HepG2 (cell line): Measurements from ENCODE around the gene SYNGAP1. TPM values are rescaled to one million over a fixed set of nuclear protein-coding genes. Genes with fewer than 3 reads are reported as not detected.

Source experiments
- ELF1 ChIP-seq: sonication (generic); formaldehyde crosslinking; IDR thresholded peaks from 2 replicates; pipeline ENCODE4 v1.4.0; 2020; ENCODE audit warnings: missing genetic modification reagents
- FOXA3 ChIP-seq: IDR thresholded peaks from 2 replicates; pipeline ENCODE4 v1.6.1; 2016; ENCODE audit warnings: missing genetic modification reagents, missing compliant biosample characterization
- PHF5A ChIP-seq: IDR thresholded peaks from one replicate; pipeline ENCODE4 v1.6.1; 2018; ENCODE audit warnings: low read depth, missing genetic modification reagents; ENCODE audit not compliant: unreplicated experiment
- PTBP1 ChIP-seq: fragments of 200-400 bp; formaldehyde crosslinking; IDR thresholded peaks from 2 replicates; pipeline ENCODE4 v1.6.1; 2018; ENCODE audit warnings: low read length, low read depth; ENCODE audit not compliant: poor library complexity, severe bottlenecking
- ZNF124 ChIP-seq: sonication (generic); formaldehyde crosslinking; IDR thresholded peaks from 2 replicates; pipeline ENCODE4 v1.4.0; 2020; ENCODE audit warnings: missing genetic modification reagents
- ZNF251 ChIP-seq: sonication (generic); formaldehyde crosslinking; IDR thresholded peaks from 2 replicates; pipeline ENCODE4 v1.9.0; 2021; ENCODE audit warnings: mild to moderate bottlenecking, missing genetic modification reagents
- ZNF383 ChIP-seq: sonication (generic); formaldehyde crosslinking; IDR thresholded peaks from 2 replicates; pipeline ENCODE4 v1.4.0; 2020; ENCODE audit warnings: missing genetic modification reagents, mild to moderate bottlenecking, borderline replicate concordance
- ZNF546 ChIP-seq: sonication (generic); formaldehyde crosslinking; conservative IDR thresholded peaks from 2 replicates; pipeline ENCODE4 v1.8.1; 2023; ENCODE audit warnings: mild to moderate bottlenecking, missing genetic modification reagents
- polyA plus RNA-seq, 8 experiments: library from polyadenylated mRNA; depleted of rRNA in 3 of 8; stranded (reverse) in 7 of 8; unstranded in 1 of 8; fragments of >200 nt; fragmentation: Illumina TruSeq in 4 of 8; extraction: Trizol in 4 of 8; gene quantifications; 2 replicates each; pipeline versions ENCODE4 v1.2.1 to v1.2.3, GENCODE V29; 2011 to 2016; ENCODE audit warnings: low read depth in 4 of 8, missing spikeins in 1 of 8, mixed read lengths in 1 of 8; ENCODE audit not compliant: insufficient read depth in 1 of 8
- total RNA-seq, 5 experiments: library from RNA; depleted of rRNA; stranded (reverse); fragments of >200 nt; fragmentation: Illumina TruSeq; extraction: Trizol; gene quantifications; 2 replicates each; pipeline ENCODE4 v1.2.3, GENCODE V29; 2016; ENCODE audit warnings: low read depth in 1 of 5
- TF ChIP-seq, protein P1 (sequence below): sonication (generic); formaldehyde crosslinking; IDR thresholded peaks from 2 replicates; pipeline ENCODE4 v1.5.1; 2020; ENCODE audit warnings: mild to moderate bottlenecking, missing genetic modification reagents, borderline replicate concordance
- TF ChIP-seq, protein P2 (sequence below): sonication (generic); formaldehyde crosslinking; IDR thresholded peaks from 2 replicates; pipeline ENCODE4 v1.8.0; 2022; ENCODE audit warnings: mild to moderate bottlenecking, missing genetic modification reagents; ENCODE audit not compliant: insufficient replicate concordance
- TF ChIP-seq, protein P3 (sequence below): sonication (generic); formaldehyde crosslinking; IDR thresholded peaks from 2 replicates; pipeline ENCODE4 v1.5.0; 2020; ENCODE audit warnings: missing genetic modification reagents
- TF ChIP-seq, protein P4 (sequence below): sonication (generic); formaldehyde crosslinking; IDR thresholded peaks from 2 replicates; pipeline ENCODE4 v1.5.0; 2020; ENCODE audit warnings: missing genetic modification reagents
- TF ChIP-seq, protein P5 (sequence below): sonication (generic); formaldehyde crosslinking; IDR thresholded peaks from 2 replicates; pipeline ENCODE4 v1.4.0; 2020; ENCODE audit warnings: missing genetic modification reagents

SYNGAP1 gene
- total and polyA plus RNA-seq, 2 of the 13 experiments (the other 11 are each of a cell fraction or from before 2014, with no cell fraction given), result 0.75 to 1.1 TPM

DNA sequence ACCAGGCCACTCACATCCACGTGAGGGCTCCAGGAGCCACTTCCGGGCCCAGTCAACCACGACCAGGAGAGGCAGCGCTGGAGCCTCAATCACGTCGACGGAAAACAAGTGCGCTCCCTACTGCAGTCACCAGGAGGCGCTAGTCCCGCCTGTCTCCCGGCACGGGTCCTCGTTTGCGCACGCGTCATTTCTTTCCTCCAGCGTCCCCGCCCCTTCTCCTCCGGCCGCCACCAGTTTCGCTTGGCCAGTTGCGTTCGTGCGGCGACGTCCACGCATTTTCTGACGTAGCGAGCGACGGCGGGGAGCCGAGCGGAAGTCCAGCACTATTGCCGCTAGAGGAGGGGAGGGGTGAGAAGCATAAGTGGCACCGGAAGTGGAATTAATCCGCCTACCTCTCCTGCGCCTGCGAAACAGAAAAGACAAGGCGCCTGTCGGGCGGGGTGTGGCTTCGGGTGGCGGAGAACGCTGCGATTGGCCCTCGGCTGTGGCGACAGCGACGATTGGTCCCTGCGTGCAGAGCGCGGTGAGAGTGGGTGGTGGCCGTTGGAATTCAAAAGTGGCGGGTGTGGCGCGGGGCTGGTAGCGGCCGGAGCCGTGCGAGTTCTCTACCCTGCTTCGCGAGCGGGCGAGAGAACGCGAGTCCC, 28.5 kb upstream of the SYNGAP1 start, which contains the start of gene KIFC1 (continued):
- TF ChIP-seq, protein P1, sequence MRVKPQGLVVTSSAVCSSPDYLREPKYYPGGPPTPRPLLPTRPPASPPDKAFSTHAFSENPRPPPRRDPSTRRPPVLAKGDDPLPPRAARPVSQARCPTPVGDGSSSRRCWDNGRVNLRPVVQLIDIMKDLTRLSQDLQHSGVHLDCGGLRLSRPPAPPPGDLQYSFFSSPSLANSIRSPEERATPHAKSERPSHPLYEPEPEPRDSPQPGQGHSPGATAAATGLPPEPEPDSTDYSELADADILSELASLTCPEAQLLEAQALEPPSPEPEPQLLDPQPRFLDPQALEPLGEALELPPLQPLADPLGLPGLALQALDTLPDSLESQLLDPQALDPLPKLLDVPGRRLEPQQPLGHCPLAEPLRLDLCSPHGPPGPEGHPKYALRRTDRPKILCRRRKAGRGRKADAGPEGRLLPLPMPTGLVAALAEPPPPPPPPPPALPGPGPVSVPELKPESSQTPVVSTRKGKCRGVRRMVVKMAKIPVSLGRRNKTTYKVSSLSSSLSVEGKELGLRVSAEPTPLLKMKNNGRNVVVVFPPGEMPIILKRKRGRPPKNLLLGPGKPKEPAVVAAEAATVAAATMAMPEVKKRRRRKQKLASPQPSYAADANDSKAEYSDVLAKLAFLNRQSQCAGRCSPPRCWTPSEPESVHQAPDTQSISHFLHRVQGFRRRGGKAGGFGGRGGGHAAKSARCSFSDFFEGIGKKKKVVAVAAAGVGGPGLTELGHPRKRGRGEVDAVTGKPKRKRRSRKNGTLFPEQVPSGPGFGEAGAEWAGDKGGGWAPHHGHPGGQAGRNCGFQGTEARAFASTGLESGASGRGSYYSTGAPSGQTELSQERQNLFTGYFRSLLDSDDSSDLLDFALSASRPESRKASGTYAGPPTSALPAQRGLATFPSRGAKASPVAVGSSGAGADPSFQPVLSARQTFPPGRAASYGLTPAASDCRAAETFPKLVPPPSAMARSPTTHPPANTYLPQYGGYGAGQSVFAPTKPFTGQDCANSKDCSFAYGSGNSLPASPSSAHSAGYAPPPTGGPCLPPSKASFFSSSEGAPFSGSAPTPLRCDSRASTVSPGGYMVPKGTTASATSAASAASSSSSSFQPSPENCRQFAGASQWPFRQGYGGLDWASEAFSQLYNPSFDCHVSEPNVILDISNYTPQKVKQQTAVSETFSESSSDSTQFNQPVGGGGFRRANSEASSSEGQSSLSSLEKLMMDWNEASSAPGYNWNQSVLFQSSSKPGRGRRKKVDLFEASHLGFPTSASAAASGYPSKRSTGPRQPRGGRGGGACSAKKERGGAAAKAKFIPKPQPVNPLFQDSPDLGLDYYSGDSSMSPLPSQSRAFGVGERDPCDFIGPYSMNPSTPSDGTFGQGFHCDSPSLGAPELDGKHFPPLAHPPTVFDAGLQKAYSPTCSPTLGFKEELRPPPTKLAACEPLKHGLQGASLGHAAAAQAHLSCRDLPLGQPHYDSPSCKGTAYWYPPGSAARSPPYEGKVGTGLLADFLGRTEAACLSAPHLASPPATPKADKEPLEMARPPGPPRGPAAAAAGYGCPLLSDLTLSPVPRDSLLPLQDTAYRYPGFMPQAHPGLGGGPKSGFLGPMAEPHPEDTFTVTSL, result peak; percentile 76
- TF ChIP-seq, protein P2, sequence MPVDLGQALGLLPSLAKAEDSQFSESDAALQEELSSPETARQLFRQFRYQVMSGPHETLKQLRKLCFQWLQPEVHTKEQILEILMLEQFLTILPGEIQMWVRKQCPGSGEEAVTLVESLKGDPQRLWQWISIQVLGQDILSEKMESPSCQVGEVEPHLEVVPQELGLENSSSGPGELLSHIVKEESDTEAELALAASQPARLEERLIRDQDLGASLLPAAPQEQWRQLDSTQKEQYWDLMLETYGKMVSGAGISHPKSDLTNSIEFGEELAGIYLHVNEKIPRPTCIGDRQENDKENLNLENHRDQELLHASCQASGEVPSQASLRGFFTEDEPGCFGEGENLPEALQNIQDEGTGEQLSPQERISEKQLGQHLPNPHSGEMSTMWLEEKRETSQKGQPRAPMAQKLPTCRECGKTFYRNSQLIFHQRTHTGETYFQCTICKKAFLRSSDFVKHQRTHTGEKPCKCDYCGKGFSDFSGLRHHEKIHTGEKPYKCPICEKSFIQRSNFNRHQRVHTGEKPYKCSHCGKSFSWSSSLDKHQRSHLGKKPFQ (CRISPR knock-in tag), result peak; percentile 74
- TF ChIP-seq, protein P3, sequence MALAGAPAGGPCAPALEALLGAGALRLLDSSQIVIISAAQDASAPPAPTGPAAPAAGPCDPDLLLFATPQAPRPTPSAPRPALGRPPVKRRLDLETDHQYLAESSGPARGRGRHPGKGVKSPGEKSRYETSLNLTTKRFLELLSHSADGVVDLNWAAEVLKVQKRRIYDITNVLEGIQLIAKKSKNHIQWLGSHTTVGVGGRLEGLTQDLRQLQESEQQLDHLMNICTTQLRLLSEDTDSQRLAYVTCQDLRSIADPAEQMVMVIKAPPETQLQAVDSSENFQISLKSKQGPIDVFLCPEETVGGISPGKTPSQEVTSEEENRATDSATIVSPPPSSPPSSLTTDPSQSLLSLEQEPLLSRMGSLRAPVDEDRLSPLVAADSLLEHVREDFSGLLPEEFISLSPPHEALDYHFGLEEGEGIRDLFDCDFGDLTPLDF (CRISPR knock-in tag), result peak; percentile 99
- TF ChIP-seq, protein P4, sequence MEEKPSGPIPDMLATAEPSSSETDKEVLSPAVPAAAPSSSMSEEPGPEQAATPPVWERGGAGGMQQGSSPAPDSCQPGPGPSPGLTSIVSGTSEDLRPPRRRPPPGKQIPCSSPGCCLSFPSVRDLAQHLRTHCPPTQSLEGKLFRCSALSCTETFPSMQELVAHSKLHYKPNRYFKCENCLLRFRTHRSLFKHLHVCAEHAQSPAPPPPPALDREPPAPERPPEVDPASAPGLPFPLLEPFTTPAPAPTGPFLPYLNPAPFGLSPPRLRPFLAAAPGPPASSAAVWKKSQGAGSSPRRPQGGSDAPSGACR (CRISPR knock-in tag), result peak; percentile 92
- 0 out of 2 replicates have a peak, but pooled peaks have one; percentile 17 for TF ChIP-seq ZNF251
- TF ChIP-seq FOXA3 (CRISPR knock-in tag), result peak; percentile 68
- TF ChIP-seq ZNF546 (CRISPR knock-in tag), result no peak; the same call in 1 of the 2 replicates
- TF ChIP-seq PHF5A, result peak; percentile 83
- TF ChIP-seq PTBP1, result no peak
- TF ChIP-seq ZNF124, result peak; percentile 97
- peak; percentile 95 for TF ChIP-seq ELF1 (CRISPR knock-in tag)
- TF ChIP-seq, protein P5, sequence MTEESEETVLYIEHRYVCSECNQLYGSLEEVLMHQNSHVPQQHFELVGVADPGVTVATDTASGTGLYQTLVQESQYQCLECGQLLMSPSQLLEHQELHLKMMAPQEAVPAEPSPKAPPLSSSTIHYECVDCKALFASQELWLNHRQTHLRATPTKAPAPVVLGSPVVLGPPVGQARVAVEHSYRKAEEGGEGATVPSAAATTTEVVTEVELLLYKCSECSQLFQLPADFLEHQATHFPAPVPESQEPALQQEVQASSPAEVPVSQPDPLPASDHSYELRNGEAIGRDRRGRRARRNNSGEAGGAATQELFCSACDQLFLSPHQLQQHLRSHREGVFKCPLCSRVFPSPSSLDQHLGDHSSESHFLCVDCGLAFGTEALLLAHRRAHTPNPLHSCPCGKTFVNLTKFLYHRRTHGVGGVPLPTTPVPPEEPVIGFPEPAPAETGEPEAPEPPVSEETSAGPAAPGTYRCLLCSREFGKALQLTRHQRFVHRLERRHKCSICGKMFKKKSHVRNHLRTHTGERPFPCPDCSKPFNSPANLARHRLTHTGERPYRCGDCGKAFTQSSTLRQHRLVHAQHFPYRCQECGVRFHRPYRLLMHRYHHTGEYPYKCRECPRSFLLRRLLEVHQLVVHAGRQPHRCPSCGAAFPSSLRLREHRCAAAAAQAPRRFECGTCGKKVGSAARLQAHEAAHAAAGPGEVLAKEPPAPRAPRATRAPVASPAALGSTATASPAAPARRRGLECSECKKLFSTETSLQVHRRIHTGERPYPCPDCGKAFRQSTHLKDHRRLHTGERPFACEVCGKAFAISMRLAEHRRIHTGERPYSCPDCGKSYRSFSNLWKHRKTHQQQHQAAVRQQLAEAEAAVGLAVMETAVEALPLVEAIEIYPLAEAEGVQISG (CRISPR knock-in tag), result peak; percentile 86
- 0 out of 2 replicates have a peak, but pooled peaks have one; percentile 0 for TF ChIP-seq ZNF383 (CRISPR knock-in tag)
